Stimulated activated naive CD8-positive, alpha-beta T cell treated with anti-CD3 and anti-CD28 coated beads, Interleukin-15, amount 100 ng/mL, for 72 hours (primary cell): Measurements from ENCODE around the gene BAIAP2.
"Not testable (repeated sequence)": the region's sequence is repeated elsewhere in the genome, so short reads cannot be mapped to it uniquely, and the experiment has no call there.

Source experiments
- ATAC-seq: fragments of 150-1000 bp; cut with Tn5 transposase; 2 replicates; pipeline ENCODE4 v1.10.0; 2021; ENCODE audit warnings: mild to moderate bottlenecking, moderate library complexity
- DNase-seq, 2 donors: peaks; one replicate each; pipeline ENCODE4 v3.0.0; 2021 to 2022
- H3K27ac Mint-ChIP-seq, 2 donors: one replicate each; pipeline ENCODE4 v1.8.0; 2022; ENCODE audit warnings: mild to moderate bottlenecking in 2 of 2, mixed read lengths in 2 of 2, moderate library complexity in 2 of 2
- H3K27me3 Mint-ChIP-seq: one replicate; pipeline ENCODE4 v1.8.0; 2022; ENCODE audit warnings: mixed read lengths
- H3K4me1 Mint-ChIP-seq: one replicate; pipeline ENCODE4 v1.8.0; 2022; ENCODE audit warnings: mild to moderate bottlenecking, mixed read lengths
- H3K4me3 Mint-ChIP-seq, 2 donors: one replicate each; pipeline ENCODE4 v1.8.0; 2022; ENCODE audit warnings: mild to moderate bottlenecking in 2 of 2, mixed read lengths in 2 of 2, moderate library complexity in 1 of 2
- H3K9me3 Mint-ChIP-seq, 2 donors: one replicate each; pipeline ENCODE4 v1.8.0; 2022; ENCODE audit warnings: mixed read lengths in 2 of 2

Gene BAIAP2

GRCh38 chr17:81139428-81139827 is 104.5 kb downstream of the BAIAP2 start:
- Mint-ChIP-seq H3K4me1 (peaks cover 9% of the 10 kb centered on the region), H3K9me3 (peaks cover 12 to 20% of the 10 kb centered on the region in 2 donors), H3K27me3 (no peaks in the 10 kb centered on the region), H3K4me3 (no peak overlapping the region), H3K27ac (no peak overlapping the region)
- DNase-seq (no peak), ATAC-seq (no peak)

GRCh38 chr17:81140018-81140417 is 105.1 kb downstream of the BAIAP2 start:
- H3K4me3 Mint-ChIP-seq = no peak overlapping the region
- peaks cover 9% of the 10 kb centered on the region for H3K4me1 Mint-ChIP-seq
- DNase-seq (no peak), ATAC-seq (no peak)
- H3K27ac Mint-ChIP-seq = no peak overlapping the region
- no peaks in the 10 kb centered on the region for H3K27me3 Mint-ChIP-seq
- peaks cover 12 to 20% of the 10 kb centered on the region in 2 donors for H3K9me3 Mint-ChIP-seq

- ATAC-seq (peak; percentile 50), DNase-seq (no peak)
- H3K27ac Mint-ChIP-seq = no peak overlapping the region
- peaks cover 9% of the 10 kb centered on the region for H3K4me1 Mint-ChIP-seq
- H3K4me3 Mint-ChIP-seq = no peak overlapping the region
- H3K27me3 Mint-ChIP-seq = no peaks in the 10 kb centered on the region
- peaks cover 12 to 20% of the 10 kb centered on the region in 2 donors for H3K9me3 Mint-ChIP-seq
Measured at GRCh38 chr17:81140695-81141094, 105.7 kb downstream of the BAIAP2 start.

GRCh38 chr17:81142301-81143199 is 107.6 kb downstream of the BAIAP2 start:
- peak; percentile 64 to 69 for DNase-seq
- peaks cover 9% of the 10 kb centered on the region for H3K4me1 Mint-ChIP-seq
- no peaks in the 10 kb centered on the region for H3K27me3 Mint-ChIP-seq
- ATAC-seq = peak; percentile 85
- H3K9me3 Mint-ChIP-seq = peaks cover 11 to 18% of the 10 kb centered on the region in 2 donors
- H3K27ac Mint-ChIP-seq = peak overlapping the region in 1 of 2 donors; percentile 35
- no peak overlapping the region for H3K4me3 Mint-ChIP-seq

GRCh38 chr17:81143200-81143527 is 108.2 kb downstream of the BAIAP2 start:
- Mint-ChIP-seq H3K27me3 (no peaks in the 10 kb centered on the region), H3K9me3 (peaks cover 5 to 12% of the 10 kb centered on the region in 2 donors), H3K4me3 (no peak overlapping the region), H3K27ac (no peak overlapping the region), H3K4me1 (peaks cover 9% of the 10 kb centered on the region)
- DNase-seq = no peak
- ATAC-seq = no peak

GRCh38 chr17:81143717-81144422 is 108.9 kb downstream of the BAIAP2 start:
- Mint-ChIP-seq H3K27ac (no peak overlapping the region), H3K4me1 (peaks cover 9% of the 10 kb centered on the region), H3K27me3 (no peaks in the 10 kb centered on the region), H3K9me3 (peaks cover 0 to 5% of the 10 kb centered on the region in 2 donors), H3K4me3 (no peak overlapping the region)
- ATAC-seq = no peak
- DNase-seq = no peak

GRCh38 chr17:81144423-81144781 is 109.5 kb downstream of the BAIAP2 start:
- Mint-ChIP-seq H3K4me1 (peaks cover 9% of the 10 kb centered on the region), H3K27me3 (no peaks in the 10 kb centered on the region), H3K27ac (no peak overlapping the region), H3K9me3 (no peaks in the 10 kb centered on the region), H3K4me3 (no peak overlapping the region)
- ATAC-seq (no peak), DNase-seq (no peak)

GRCh38 chr17:81146208-81146607 is 111.3 kb downstream of the BAIAP2 start:
- H3K9me3 Mint-ChIP-seq, H3K27me3 Mint-ChIP-seq, H3K4me3 Mint-ChIP-seq, H3K27ac Mint-ChIP-seq, DNase-seq, ATAC-seq: not testable (repeated sequence)
- H3K4me1 Mint-ChIP-seq = peaks cover 14% of the 10 kb centered on the region

- no peak for ATAC-seq
- Mint-ChIP-seq H3K9me3 (no peaks in the 10 kb centered on the region), H3K4me1 (peaks cover 5% of the 10 kb centered on the region), H3K27me3 (no peaks in the 10 kb centered on the region), H3K4me3 (no peak overlapping the region), H3K27ac (no peak overlapping the region)
- no peak for DNase-seq
Measured at GRCh38 chr17:81147701-81148100, 112.8 kb downstream of the BAIAP2 start.

- no peak overlapping the region for H3K4me3 Mint-ChIP-seq
- H3K27ac Mint-ChIP-seq = no peak overlapping the region
Measured at GRCh38 chr17:81148571-81148970, 113.6 kb downstream of the BAIAP2 start.

GRCh38 chr17:81148986-81149533 is 114.1 kb downstream of the BAIAP2 start:
- DNase-seq (no peak), ATAC-seq (no peak)
- Mint-ChIP-seq H3K4me3 (no peak overlapping the region), H3K27me3 (no peaks in the 10 kb centered on the region), H3K9me3 (no peaks in the 10 kb centered on the region), H3K4me1 (peaks cover 5% of the 10 kb centered on the region), H3K27ac (no peak overlapping the region)

More at GRCh38 chr17:81148571-81148970, 113.6 kb downstream of the BAIAP2 start:
- no peak for DNase-seq
- H3K4me1 Mint-ChIP-seq = peaks cover 5% of the 10 kb centered on the region
- H3K9me3 Mint-ChIP-seq = no peaks in the 10 kb centered on the region
- no peaks in the 10 kb centered on the region for H3K27me3 Mint-ChIP-seq
- ATAC-seq = no peak

- no peaks in the 10 kb centered on the region for H3K27me3 Mint-ChIP-seq
- peaks cover 5% of the 10 kb centered on the region for H3K4me1 Mint-ChIP-seq
- H3K4me3 Mint-ChIP-seq = no peak overlapping the region
- ATAC-seq (no peak), DNase-seq (no peak)
- H3K27ac Mint-ChIP-seq = peak overlapping the region in 1 of 2 donors; percentile 94
- H3K9me3 Mint-ChIP-seq = no peaks in the 10 kb centered on the region
Measured at GRCh38 chr17:81150377-81151077, 115.6 kb downstream of the BAIAP2 start.

GRCh38 chr17:81151278-81151677 is 116.3 kb downstream of the BAIAP2 start:
- no peak overlapping the region for H3K27ac Mint-ChIP-seq
- no peaks in the 10 kb centered on the region for H3K9me3 Mint-ChIP-seq
- no peak for DNase-seq
- no peaks in the 10 kb centered on the region for H3K27me3 Mint-ChIP-seq
- ATAC-seq = no peak
- peaks cover 5% of the 10 kb centered on the region for H3K4me1 Mint-ChIP-seq
- H3K4me3 Mint-ChIP-seq = no peak overlapping the region

- Mint-ChIP-seq H3K4me3 (no peak overlapping the region), H3K27me3 (no peaks in the 10 kb centered on the region), H3K9me3 (no peaks in the 10 kb centered on the region), H3K27ac (no peak overlapping the region), H3K4me1 (peaks cover 5% of the 10 kb centered on the region)
- ATAC-seq = no peak
- DNase-seq = no peak
Measured at GRCh38 chr17:81152288-81152828, 117.4 kb downstream of the BAIAP2 start.

GRCh38 chr17:81153340-81153803 is 118.4 kb downstream of the BAIAP2 start:
- DNase-seq (no peak), ATAC-seq (no peak)
- H3K9me3 Mint-ChIP-seq = no peaks in the 10 kb centered on the region
- peaks cover 5% of the 10 kb centered on the region for H3K4me1 Mint-ChIP-seq
- no peak overlapping the region for H3K4me3 Mint-ChIP-seq
- H3K27me3 Mint-ChIP-seq = no peaks in the 10 kb centered on the region
- H3K27ac Mint-ChIP-seq = no peak overlapping the region
